ENCODE data around the gene SYT11.

DNA sequence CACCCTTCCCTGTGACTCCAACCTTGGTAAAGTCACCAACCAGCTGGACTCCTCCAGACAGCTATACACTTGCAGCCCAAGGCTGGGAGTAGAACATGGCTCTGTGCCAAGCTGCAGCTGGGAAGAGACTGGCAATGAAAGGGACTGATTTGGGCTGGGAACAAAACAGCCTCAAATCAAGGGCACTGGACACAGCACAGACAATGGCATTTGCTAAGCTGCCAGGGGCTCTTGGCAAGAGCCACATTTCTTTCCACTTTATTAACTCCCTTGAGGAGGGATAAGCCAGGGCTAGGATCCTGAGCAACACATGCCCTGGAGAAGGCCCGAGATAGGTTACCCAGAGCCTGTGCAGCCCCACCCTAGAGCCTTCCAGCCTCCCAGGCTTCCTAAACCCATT is 12.0 kb downstream of the SYT11 start:
- no peak for TF ChIP-seq CTCF (IDR thresholded peaks at IDR 0.05; ENCODE audit: borderline replicate concordance, extremely low read depth, low read length, poor library complexity, severe bottlenecking)
- no peak for TF ChIP-seq EZH2 (IDR thresholded peaks at IDR 0.05; ENCODE audit: borderline replicate concordance, low read depth, low read length, severe bottlenecking)

All from DND-41 (cell line).